Liver (tissue), 9 donors: ENCODE data around the gene LIX1L. TPM values are rescaled to one million over a fixed set of nuclear protein-coding genes. Genes with fewer than 3 reads are reported as not detected.
A peak's percentile ranks its signal among the peaks of the same experiment; 100 is the strongest.

Experiments
- DNase-seq: peaks from one replicate; pipeline ENCODE4 v3.0.0-alpha.2; 2017; ENCODE audit warnings: low spot score
- H3K27ac ChIP-seq, 2 donors: one replicate each; pipeline ENCODE4 v1.7.0; 2013; ENCODE audit warnings: inconsistent platforms in 2 of 2, low read length in 2 of 2, control low read depth in 1 of 2, low read depth in 1 of 2, mild to moderate bottlenecking in 1 of 2
- H3K27me3 ChIP-seq, 4 donors: one replicate each; pipeline versions ENCODE4 v1.6.1 to v1.7.0; 2013; ENCODE audit warnings: low read length in 3 of 4, inconsistent platforms in 1 of 4, mild to moderate bottlenecking in 1 of 4, moderate library complexity in 1 of 4; ENCODE audit not compliant: control insufficient read depth in 4 of 4, insufficient read depth in 4 of 4
- H3K36me3 ChIP-seq, 4 donors: one replicate each; pipeline versions ENCODE4 v1.6.1 to v1.7.0; 2013; ENCODE audit warnings: low read length in 3 of 4, mild to moderate bottlenecking in 3 of 4, low read depth in 1 of 4, moderate library complexity in 1 of 4; ENCODE audit not compliant: control insufficient read depth in 4 of 4, insufficient read depth in 3 of 4
- H3K4me1 ChIP-seq, 4 donors: one replicate each; pipeline versions ENCODE4 v1.6.1 to v1.7.0; 2013; ENCODE audit warnings: low read length in 3 of 4, mild to moderate bottlenecking in 3 of 4, moderate library complexity in 1 of 4; ENCODE audit not compliant: control insufficient read depth in 4 of 4, insufficient read depth in 4 of 4
- H3K4me3 ChIP-seq, 3 donors: one replicate each; pipeline versions ENCODE4 v1.6.1 to v1.7.0; 2013; ENCODE audit warnings: low read length in 3 of 3, control low read depth in 1 of 3, low read depth in 1 of 3, mild to moderate bottlenecking in 1 of 3
- H3K9ac ChIP-seq, 2 donors: one replicate each; pipeline ENCODE4 v1.7.0; 2013; ENCODE audit warnings: low read length in 2 of 2, mild to moderate bottlenecking in 2 of 2, moderate library complexity in 2 of 2, control low read depth in 1 of 2, low read depth in 1 of 2
- H3K9me3 ChIP-seq, 4 donors: one replicate each; pipeline versions ENCODE4 v1.6.1 to v1.7.0; 2013; ENCODE audit warnings: low read length in 3 of 4; ENCODE audit not compliant: control insufficient read depth in 4 of 4
- CTCF ChIP-seq: fragments of 150-350 bp; IDR thresholded peaks from 2 replicates; pipeline ENCODE4 v1.5.1; 2017; ENCODE audit warnings: improper control_type of control experiment, low read depth, low read length; ENCODE audit not compliant: missing input control
- EGR1 ChIP-seq, 2 donors: IDR thresholded peaks; 2 replicates each; pipeline ENCODE4 v1.6.1; 2016 to 2018; ENCODE audit warnings: antibody characterized with exemption in 2 of 2, low read depth in 2 of 2
- FOXA1 ChIP-seq: IDR thresholded peaks from 2 replicates; pipeline ENCODE4 v1.6.1; 2016; ENCODE audit warnings: antibody characterized with exemption
- FOXA2 ChIP-seq: IDR thresholded peaks from 2 replicates; pipeline ENCODE4 v1.6.1; 2016; ENCODE audit warnings: antibody characterized with exemption
- HNF4A ChIP-seq, 2 donors: conservative IDR thresholded peaks; 2 replicates each; pipeline ENCODE4 v1.6.1; 2016; ENCODE audit warnings: antibody characterized with exemption in 2 of 2, mild to moderate bottlenecking in 2 of 2
- HNF4G ChIP-seq: IDR thresholded peaks from 2 replicates; pipeline ENCODE4 v1.6.1; 2016; ENCODE audit warnings: antibody characterized with exemption
- JUND ChIP-seq, 2 donors: IDR thresholded peaks; 2 replicates each; pipeline ENCODE4 v1.6.1; 2016; ENCODE audit warnings: antibody characterized with exemption in 2 of 2
- RAD21 ChIP-seq, 2 donors: IDR thresholded peaks; 2 replicates each; pipeline ENCODE4 v1.6.1; 2016; ENCODE audit warnings: antibody characterized with exemption in 2 of 2, mild to moderate bottlenecking in 2 of 2
- REST ChIP-seq: IDR thresholded peaks from 2 replicates; pipeline ENCODE4 v1.6.1; 2016; ENCODE audit warnings: antibody characterized with exemption, mild to moderate bottlenecking
- SP1 ChIP-seq: IDR thresholded peaks from 2 replicates; pipeline ENCODE4 v1.6.1; 2018; ENCODE audit warnings: antibody characterized with exemption, mild to moderate bottlenecking
- YY1 ChIP-seq: IDR thresholded peaks from 2 replicates; pipeline ENCODE4 v1.6.1; 2016; ENCODE audit warnings: antibody characterized with exemption, mild to moderate bottlenecking
- ZBTB33 ChIP-seq: IDR thresholded peaks from 2 replicates; pipeline ENCODE4 v1.6.1; 2016; ENCODE audit warnings: antibody characterized with exemption
- WGBS: extraction: QIAGEN DNeasy Blood & Tissue Kit; methylation state at CpG from one replicate; pipeline ENCODE4 v1.1.7; 2013; 5-methylcytosine and 5-hydroxymethylcytosine counted together
- polyA plus RNA-seq, 2 donors: library from polyadenylated mRNA; stranded (reverse) in 1 of 2; unstranded in 1 of 2; fragments of 200-250 nt in 1 of 2; fragments of >200 nt in 1 of 2; fragmentation: Nextera tagmentation in 1 of 2; extraction: Ambion mirVana in 1 of 2; gene quantifications; one replicate each; pipeline versions ENCODE4 v1.2.1 to v1.2.3, GENCODE V29; 2013 to 2015
- total RNA-seq, 2 donors: library from RNA; depleted of rRNA; stranded (reverse); fragments of >200 nt; gene quantifications; one replicate each; pipeline ENCODE4 v1.2.3, GENCODE V29; 2014
- TF ChIP-seq, protein P1 (sequence below): IDR thresholded peaks from 2 replicates; pipeline ENCODE4 v1.6.1; 2016; ENCODE audit warnings: antibody characterized with exemption
- donor health status: healthy.
- donor health status: healthy.
- donor health status: healthy.
- donor health status: healthy.
- donor health status: healthy.

Gene LIX1L
- total and polyA plus RNA-seq, 4 donors = 4.6 to 8.6 (median 6.3) TPM

DNA sequence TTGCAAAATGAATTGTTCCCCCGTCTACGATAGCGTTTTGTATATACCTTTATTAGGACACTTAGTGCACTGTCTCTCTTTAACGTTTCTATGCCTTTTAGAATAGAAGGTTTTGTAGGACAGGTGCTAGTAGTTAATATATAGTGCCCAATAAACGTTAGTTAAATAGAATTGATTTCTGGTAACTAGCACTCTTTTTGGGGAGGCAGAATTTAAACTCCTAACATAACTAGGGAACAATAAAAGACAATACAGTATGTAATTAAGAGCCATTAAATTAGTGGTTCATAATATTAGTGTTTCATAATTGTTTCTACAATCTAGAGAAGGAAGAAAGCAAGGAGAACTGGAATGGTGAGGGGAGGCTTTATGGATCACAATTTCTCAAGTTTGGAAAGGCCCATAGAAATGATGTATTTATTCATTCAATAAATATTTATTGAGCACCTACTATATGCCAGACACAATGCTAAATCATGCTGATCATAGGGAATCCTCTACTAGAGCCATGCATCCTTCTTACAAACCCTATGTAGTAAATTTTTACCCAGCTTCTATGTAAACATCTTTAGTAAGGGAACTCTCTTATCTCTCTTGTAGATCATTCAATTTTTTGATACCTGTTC is 7.4 kb upstream of the LIX1L start:
- Histone ChIP-seq H3K27ac (peak overlapping the region in 1 of 2 donors; percentile 81), H3K27me3 (no peaks in the 10 kb centered on the region), H3K4me3 (peak overlapping the region; percentile 64 to 92 (median 82)), H3K9me3 (peaks cover 0 to 3% (median under 1%) of the 10 kb centered on the region in 4 donors), H3K36me3 (no peaks in the 10 kb centered on the region), H3K9ac (peak overlapping the region; percentile 69 to 89), H3K4me1 (peaks cover 8 to 43% (median 30%) of the 10 kb centered on the region in 4 donors)
- DNase-seq = no peak
- TF ChIP-seq JUND (IDR thresholded peaks at IDR 0.05) (no peak), FOXA1 (no peak), ZBTB33 (no peak), REST (no peak), FOXA2 (no peak), SP1 (no peak), CTCF (no peak)
- WGBS = under 1% methylated on average over 5 of the region's 5 CpGs

GRCh38 chr1:145964328-145965118 is 6.7 kb upstream of the LIX1L start, which contains the start of the genes ANKRD34A and POLR3GL:
Gene ANKRD34A, minus strand, starts transcription at chr1:145964575. Its CDS starts 2,816 bp downstream, at chr1:145961759.
Gene POLR3GL, plus strand, starts transcription at chr1:145964690. Its CDS starts 10,176 bp downstream, at chr1:145974866.
- Histone ChIP-seq H3K27ac (peak within 1 kb of the TSS; percentile 77 to 81), H3K36me3 (no peaks in the 10 kb centered on the region), H3K4me1 (peaks cover 8 to 50% (median 35%) of the 10 kb centered on the region in 4 donors), H3K9me3 (peaks cover 0 to 3% (median under 1%) of the 10 kb centered on the region in 4 donors), H3K4me3 (peak within 1 kb of the TSS; percentile 64 to 92 (median 82)), H3K9ac (peak within 1 kb of the TSS; percentile 69 to 93), H3K27me3 (no peaks in the 10 kb centered on the region)
- DNase-seq = peak; percentile 92
- under 1% methylated on average over 37 of the region's 37 CpGs for WGBS
- TF ChIP-seq CTCF (no peak), FOXA1 (no peak), EGR1 (IDR thresholded peaks at IDR 0.05; ENCODE audit: low read depth in 2 of 2) (no peak), JUND (IDR thresholded peaks at IDR 0.05) (peak; percentile 14 to 64), SP1 (peak; percentile 75), HNF4A (conservative IDR thresholded peaks at IDR 0.05) (peak; percentile 38 to 67), ZBTB33 (peak; percentile 10), RAD21 (IDR thresholded peaks at IDR 0.05) (peak; percentile 51 to 54), YY1 (peak; percentile 94), HNF4G (no peak)
- TF ChIP-seq, protein P1, sequence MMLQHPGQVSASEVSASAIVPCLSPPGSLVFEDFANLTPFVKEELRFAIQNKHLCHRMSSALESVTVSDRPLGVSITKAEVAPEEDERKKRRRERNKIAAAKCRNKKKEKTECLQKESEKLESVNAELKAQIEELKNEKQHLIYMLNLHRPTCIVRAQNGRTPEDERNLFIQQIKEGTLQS = peak; percentile 43
